ENCODE results near the gene ANKH. TPM values are rescaled to one million over a fixed set of nuclear protein-coding genes. Genes with fewer than 3 reads are reported as not detected.
A peak's percentile ranks its signal among the peaks of the same experiment; 100 is the strongest.

Gene ANKH
- total RNA-seq, 6 donors from 2014 or later = 17.2 to 66.7 (median 24.5) TPM

- Histone ChIP-seq H3K36me3 (peaks cover 0 to 4% (median 0%) of the 10 kb centered on the region in 4 donors), H3K27me3 (no peaks in the 10 kb centered on the region), H3K27ac (no peak overlapping the region), H3K9me3 (no peaks in the 10 kb centered on the region), H3K4me1 (peaks cover 38 to 54% (median 45%) of the 10 kb centered on the region in 4 donors), H3K4me3 (no peak overlapping the region)
- ATAC-seq (ENCODE audit: low FRiP score in 2 of 2) (no peak), DNase-seq (no peak)
- no peak for TF ChIP-seq CTCF (IDR thresholded peaks at IDR 0.05)
- no peak for TF ChIP-seq POLR2A (IDR thresholded peaks at IDR 0.05)
- TF ChIP-seq EP300 (IDR thresholded peaks at IDR 0.05) = no peak
- TF ChIP-seq POLR2AphosphoS5 (IDR thresholded peaks at IDR 0.05) = no peak
- 63 to 77% methylated on average over 3 of the region's 3 CpGs for WGBS, 2 donors
Observed at GRCh38 chr5:14673443-14673842, 198.1 kb downstream of the ANKH start.

DNA sequence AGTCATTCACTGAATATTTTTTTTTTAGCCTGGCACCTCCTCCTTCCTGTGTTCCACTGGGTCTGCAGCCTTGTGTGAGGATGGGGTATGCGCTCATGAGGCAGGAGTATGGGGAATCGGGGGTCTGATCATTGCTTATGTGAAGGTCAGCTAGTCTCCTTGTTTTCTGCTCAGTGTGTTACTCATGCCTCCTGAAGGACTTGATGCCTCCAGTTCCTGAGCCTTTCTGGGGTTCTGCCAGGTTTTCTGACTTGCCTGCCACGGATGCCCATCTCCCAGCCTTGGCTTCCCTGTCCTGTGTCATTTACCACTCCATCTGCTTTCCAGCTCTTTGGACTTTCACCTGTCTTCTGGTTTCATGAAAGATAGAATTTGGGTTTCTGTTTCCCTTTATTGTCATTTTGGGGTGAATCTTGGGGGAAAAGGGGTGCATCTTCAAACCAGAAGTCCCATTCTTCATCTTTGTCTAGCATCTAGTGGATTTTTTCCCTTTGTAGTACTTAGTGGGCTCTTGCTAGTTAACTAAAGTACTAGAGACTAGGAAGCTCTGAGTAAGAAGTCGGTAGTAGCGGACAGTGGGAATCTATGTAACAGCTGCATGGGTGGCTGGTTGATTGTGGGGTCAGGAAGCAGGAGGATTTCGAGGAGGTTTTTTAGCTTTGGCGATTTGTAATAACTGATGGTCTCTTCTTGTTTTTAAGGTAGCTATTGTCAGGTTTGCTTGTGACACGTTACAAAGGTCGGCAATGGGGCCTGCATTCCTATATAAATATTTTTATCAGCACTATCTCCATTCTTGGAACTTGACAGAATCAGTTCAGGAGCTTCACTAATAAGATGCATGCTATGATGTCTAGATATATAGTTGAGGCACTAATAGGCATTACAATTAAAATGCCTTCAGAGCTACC, 198.8 kb downstream of the ANKH start:
- H3K36me3 ChIP-seq = peaks cover 0 to 4% (median 0%) of the 10 kb centered on the region in 4 donors
- H3K27ac ChIP-seq = no peak overlapping the region
- H3K4me3 ChIP-seq = no peak overlapping the region
- DNase-seq (no peak), ATAC-seq (ENCODE audit: low FRiP score in 2 of 2) (no peak)
- H3K4me1 ChIP-seq = peaks cover 41 to 61% (median 51%) of the 10 kb centered on the region in 4 donors
- TF ChIP-seq CTCF (IDR thresholded peaks at IDR 0.05) (no peak), EP300 (IDR thresholded peaks at IDR 0.05) (no peak), POLR2AphosphoS5 (IDR thresholded peaks at IDR 0.05) (no peak), POLR2A (IDR thresholded peaks at IDR 0.05) (no peak)
- WGBS, 2 donors = 82% methylated on average over 9 of the region's 9 CpGs
- no peaks in the 10 kb centered on the region for H3K27me3 ChIP-seq
- no peaks in the 10 kb centered on the region for H3K9me3 ChIP-seq

DNA sequence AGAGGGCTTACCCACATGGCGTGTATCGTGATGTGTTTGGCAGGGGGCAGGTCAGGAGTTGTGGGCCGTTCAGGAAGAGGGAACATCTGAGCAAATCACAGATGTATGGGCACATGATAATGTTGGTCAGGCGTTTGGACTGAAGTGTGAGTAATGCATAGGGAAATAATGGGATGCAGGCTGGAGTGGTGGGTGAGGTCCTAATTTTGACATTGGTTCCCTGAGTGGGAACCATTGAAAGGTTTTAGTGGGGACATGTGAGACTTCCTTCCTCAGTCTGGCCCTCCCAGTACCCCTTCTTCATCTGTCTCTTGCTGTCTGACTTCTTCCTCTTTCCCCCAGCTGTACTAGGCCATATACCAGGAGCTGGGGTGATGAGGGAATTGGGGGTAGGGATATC, 199.5 kb downstream of the ANKH start:
- WGBS, 2 donors = 43 to 68% methylated on average over 4 of the region's 4 CpGs
- Histone ChIP-seq H3K27ac (peak overlapping the region in 1 of 4 donors; percentile 9), H3K9me3 (no peaks in the 10 kb centered on the region), H3K27me3 (no peaks in the 10 kb centered on the region), H3K4me1 (peaks cover 47 to 66% (median 54%) of the 10 kb centered on the region in 4 donors), H3K4me3 (no peak overlapping the region), H3K36me3 (peaks cover 0 to 4% (median 0%) of the 10 kb centered on the region in 4 donors)
- DNase-seq = peak in 1 of 2 donors; percentile 27
- TF ChIP-seq POLR2A (IDR thresholded peaks at IDR 0.05) (no peak), CTCF (IDR thresholded peaks at IDR 0.05) (no peak), EP300 (IDR thresholded peaks at IDR 0.05) (no peak), POLR2AphosphoS5 (IDR thresholded peaks at IDR 0.05) (no peak)
- peak; percentile 49 to 67 for ATAC-seq (ENCODE audit: low FRiP score in 2 of 2)

GRCh38 chr5:14671414-14671813, 200.2 kb downstream of the ANKH start:
- H3K4me1 ChIP-seq = peaks cover 50 to 66% (median 56%) of the 10 kb centered on the region in 4 donors
- ATAC-seq (ENCODE audit: low FRiP score in 2 of 2) (no peak), DNase-seq (no peak)

More at GRCh38 chr5:14671414-14671813, 200.2 kb downstream of the ANKH start:
- no peaks in the 10 kb centered on the region for H3K27me3 ChIP-seq
- TF ChIP-seq CTCF (IDR thresholded peaks at IDR 0.05) (no peak), POLR2AphosphoS5 (IDR thresholded peaks at IDR 0.05) (no peak), POLR2A (IDR thresholded peaks at IDR 0.05) (no peak), EP300 (IDR thresholded peaks at IDR 0.05) (no peak)
- H3K27ac ChIP-seq = peak overlapping the region in 2 of 4 donors; percentile 1 to 17
- WGBS, 2 donors = 22 to 33% methylated on average over 2 of the region's 2 CpGs
- H3K4me3 ChIP-seq = no peak overlapping the region
- no peaks in the 10 kb centered on the region for H3K9me3 ChIP-seq
- H3K36me3 ChIP-seq = peaks cover 0 to 4% (median 0%) of the 10 kb centered on the region in 4 donors
